GM18499 (cell line): ENCODE results near the gene KRAS.
"Not testable (repeated sequence)": the region's sequence is repeated elsewhere in the genome, so short reads cannot be mapped to it uniquely, and the experiment has no call there.

ENCODE experiments used
- ATAC-seq: cut with Tn5 transposase; IDR thresholded peaks from one replicate; pipeline ENCODE4 v1.9.1; 2021; ENCODE audit warnings: moderate number of reproducible peaks; ENCODE audit not compliant: insufficient read depth, unreplicated experiment

The KRAS gene

DNA sequence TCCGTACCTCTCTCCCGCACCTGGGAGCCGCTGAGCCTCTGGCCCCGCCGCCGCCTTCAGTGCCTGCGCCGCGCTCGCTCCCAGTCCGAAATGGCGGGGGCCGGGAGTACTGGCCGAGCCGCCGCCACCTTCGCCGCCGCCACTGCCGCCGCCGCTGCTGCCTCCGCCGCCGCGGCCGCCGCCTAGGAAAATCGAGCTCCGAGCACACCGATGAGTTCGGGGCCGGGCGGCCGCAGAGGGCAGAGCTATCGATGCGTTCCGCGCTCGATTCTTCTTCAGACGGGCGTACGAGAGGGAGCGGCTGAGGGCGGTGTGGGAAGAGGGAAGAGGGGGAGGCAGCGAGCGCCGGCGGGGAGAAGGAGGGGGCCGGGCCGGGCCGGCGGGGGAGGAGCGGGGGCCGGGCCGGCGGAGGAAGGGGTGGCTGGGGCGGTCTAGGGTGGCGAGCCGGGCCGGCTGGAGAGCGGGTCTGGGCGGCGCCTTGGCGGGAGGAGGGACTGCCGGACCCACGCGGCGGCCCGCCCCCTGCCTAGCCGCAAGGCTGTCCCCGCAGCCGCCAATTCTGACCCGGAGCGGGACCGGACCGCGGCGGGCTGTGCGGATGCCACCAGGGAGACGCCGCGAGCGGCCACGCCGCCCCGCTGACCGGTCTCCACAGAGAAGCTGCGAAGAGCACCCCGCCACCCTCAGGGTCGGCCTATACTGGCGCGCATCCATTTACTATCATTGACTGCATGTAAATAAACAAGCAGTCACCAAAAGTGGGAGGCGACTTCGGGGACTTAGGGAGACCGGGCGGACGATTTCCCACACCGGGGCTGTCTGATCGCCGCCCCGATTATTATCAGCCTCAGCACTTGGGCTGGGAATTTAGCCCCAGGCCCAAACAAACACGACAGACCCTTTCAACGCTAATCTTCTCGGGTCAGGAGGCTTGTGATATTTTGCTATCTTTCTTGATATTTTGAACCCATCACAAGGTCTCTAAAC, at the start of gene KRAS:
KRAS (minus strand) TSS at position 186 of the 987 bp plus-strand sequence.
- ATAC-seq: peak; percentile 47

DNA sequence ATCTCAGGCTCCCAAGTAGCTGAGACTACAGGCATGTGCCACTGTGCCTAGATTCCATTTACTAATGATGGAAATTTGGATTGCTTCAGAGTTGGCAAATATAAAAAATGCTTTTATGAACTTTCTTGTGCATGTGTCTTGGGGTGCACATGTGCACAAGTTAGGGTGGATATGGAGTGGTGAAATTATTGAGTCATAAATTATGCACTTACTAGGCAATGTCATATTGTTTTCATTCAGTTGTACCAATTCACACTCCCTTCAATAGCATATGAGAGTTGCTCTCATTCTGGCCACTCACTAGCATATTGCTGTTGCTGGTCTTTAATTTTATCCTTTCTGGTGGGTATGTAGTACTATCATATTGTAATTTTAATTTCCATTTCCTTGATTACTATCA, 45.7 kb upstream of the KRAS start:
- ATAC-seq: no peak

DNA sequence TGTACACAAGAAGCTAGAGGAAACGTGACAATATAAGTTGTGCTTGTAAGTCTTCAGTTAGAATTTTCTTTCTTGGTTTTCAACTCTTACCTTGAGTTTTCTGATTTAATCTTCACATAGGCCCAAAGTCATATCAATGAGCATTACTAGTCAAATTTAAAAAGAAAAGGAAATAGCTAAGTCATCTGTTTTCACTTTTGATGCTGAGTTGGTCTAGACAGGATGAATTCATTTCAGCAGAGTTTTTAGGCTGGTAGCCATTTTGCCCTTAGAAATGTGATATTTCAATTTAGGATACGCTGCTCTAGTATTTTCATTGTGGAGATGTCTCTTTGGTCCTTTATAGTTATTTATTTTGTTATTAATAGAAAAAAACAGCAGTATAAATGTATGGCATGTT, 44.6 kb upstream of the KRAS start:
- ATAC-seq: no peak

DNA sequence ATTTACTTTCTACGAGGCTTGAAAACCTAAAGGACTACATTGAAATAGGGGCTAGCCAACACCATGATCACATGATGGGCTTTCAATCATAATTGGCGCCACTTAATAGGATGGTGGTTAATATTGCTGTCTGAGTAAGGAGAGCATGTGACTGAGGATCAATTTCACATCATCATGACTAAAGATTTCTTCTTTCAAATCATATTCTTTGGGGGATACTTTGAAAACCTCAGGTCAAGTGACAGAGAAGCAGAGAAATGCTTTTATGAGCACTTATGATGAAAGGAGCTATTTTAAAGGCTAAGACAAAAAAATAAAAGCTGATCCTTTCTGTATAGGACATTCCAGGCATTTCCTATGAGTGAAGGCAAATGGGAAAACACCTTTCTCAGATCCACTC, 42.9 kb upstream of the KRAS start:
- no peak for ATAC-seq

DNA sequence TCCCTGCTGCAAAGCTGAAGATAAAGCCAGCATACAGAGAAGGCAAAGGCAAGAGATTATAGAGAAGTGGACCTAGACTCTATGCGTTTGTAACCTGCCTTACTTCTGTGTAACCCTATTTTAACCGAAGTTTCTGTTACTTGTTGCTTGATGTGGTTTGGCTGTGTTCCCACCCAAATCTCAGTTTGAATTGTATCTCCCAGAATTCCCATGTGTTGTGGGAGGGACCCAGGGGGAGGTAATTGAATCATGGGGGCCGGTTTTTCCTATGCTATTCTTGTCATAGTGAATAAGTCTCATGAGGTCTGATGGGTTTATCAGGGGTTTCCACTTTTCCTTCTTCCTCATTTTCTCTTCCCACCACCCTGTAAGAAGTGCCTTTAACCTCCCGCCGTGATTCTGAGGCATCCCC, 42.1 kb upstream of the KRAS start:
- not testable (repeated sequence) for ATAC-seq

DNA sequence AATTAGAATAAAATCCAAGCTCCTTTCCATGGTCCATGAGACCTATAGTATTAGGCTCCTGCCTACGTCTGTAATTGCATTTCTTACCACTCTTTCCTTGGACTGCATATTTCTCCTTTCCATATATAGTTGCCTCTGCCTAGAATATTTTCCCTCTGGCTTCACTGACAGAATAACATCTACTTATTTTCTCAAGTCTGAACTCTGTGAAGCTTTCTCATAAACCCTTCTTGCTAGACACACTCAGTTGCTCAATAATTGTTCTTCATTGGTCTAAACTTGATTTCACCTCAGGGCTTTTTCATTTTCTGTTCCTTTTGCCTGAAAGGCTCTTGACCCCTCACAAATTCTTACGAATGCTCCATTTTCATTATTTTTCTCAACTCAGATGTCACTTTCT, 36.9 kb upstream of the KRAS start:
- no peak for ATAC-seq

DNA sequence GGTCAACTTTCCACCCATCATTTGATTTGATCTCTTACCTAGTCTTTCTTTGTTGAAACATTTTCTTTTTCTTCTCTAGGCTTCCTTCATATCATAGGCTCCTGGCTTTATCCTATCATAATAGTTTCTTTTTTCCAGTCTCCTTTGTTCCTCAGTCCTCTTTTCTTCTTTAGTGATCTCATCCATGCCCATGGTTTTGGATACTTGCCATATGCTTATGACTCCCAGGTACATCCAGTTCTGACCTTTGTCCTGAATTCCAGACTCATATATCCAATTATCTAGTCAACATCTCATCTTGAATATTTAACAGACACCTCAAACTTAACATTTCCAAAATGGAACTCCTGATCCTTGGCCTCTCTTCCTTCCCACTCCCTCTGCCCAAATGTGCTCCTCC, 36.1 kb upstream of the KRAS start:
- no peak for ATAC-seq

DNA sequence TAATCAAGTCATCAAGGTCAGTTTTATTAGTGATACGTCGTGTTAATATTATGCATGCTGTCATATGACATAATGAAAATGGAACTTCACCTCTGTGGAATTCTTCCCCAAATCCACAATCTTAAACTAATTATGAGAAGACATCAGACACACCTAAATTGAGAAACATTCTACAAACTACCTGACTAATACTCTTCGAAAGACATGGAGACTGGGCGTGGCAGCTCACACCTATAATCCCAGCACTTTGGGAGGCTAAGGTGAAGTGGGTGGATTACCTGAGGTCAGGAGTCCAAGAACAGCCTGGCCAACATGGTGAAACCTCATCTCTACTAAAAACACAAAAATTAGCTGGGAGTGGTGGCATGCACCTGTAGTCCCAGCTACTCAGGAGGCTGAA, 33.3 kb upstream of the KRAS start:
- ATAC-seq: no peak

DNA sequence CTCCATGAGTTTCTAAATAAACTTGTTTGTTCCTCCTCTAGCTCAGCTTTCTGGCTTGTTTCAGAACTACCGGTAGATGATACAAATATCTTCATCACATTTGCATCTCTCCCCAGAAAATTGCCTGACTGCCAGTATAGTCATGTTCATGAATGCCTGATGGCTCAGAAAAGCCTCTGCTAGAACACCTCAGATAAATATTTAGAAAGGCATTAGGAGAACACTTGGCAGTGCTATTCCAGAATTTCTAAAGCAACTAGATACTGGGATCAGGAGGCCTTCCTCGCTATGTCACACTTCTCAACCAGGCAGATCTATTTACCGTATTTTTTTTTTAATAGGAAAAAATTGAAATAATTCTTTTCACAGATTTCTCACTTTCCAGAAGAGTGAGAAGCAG, 32.3 kb upstream of the KRAS start:
- no peak for ATAC-seq

DNA sequence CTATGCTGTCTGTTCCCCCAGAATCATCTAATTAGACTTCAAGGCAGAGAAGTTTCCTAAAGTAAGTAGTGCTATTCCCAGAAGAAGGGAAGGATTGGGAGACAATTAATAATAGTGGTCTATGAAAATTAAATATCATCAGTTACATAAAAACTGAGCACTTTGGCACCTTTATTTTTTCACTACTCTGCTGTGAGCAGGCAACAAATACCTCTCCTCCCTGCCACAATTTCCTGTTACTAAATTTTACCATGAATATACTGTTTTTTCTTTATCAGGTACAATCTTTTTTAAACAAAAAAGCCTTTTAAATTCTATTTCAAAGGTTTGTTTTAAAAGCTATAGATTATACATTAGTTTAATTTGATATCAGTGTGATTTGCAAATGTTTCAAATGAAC, 29.4 kb upstream of the KRAS start:
- no peak for ATAC-seq

DNA sequence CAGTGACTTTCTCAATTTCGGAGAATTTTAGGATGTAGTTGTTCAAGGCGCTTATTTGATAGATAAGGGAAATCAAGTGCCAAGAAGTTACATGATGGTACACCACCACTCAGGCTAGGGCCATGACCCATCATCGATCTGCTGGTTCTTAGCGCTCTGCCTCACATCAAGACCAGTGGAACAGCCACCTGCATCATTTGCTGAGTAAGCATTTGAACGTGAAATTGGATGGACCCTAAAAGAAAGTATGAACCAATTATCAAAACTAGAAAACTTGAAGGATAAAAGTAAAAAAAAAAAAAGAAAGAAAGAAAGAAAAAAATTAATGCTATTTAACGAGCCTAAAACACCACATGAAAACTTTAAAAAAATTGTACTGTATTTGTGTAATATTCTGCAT, 27.5 kb upstream of the KRAS start:
- ATAC-seq: no peak

DNA sequence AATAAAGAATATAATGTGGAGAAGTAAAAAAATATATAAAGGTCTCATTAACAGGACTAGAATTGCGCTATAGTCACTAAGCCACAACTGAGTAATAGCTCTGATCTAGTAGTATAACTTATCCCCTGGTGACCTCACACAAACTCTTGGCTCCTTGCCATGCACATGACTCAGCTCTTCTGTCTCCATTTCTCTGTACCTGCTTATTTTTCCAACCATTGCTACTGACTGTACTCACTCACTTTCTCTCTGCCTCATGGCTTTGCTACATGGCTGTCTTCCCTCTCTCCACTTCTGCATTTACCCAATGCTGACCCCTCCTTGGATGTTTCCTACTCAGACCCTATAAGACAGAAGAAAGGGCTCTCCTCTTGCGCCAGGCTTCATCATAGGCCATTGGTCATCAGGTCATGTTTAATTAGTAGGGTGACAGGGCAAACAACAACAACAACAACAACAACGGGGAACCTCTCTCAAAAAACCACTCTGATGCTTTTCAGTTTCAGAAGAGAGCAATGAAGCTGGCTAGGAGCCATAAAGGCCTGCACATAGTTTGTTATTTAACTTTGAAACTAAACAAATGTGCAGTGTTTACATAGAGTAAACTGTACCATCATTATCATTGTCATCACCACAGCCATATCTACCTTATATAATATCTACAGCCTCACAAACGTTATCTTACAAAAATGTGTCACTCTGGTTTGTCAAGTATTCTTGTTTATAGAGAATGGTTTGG, 25.6 kb upstream of the KRAS start:
- ATAC-seq: no peak

DNA sequence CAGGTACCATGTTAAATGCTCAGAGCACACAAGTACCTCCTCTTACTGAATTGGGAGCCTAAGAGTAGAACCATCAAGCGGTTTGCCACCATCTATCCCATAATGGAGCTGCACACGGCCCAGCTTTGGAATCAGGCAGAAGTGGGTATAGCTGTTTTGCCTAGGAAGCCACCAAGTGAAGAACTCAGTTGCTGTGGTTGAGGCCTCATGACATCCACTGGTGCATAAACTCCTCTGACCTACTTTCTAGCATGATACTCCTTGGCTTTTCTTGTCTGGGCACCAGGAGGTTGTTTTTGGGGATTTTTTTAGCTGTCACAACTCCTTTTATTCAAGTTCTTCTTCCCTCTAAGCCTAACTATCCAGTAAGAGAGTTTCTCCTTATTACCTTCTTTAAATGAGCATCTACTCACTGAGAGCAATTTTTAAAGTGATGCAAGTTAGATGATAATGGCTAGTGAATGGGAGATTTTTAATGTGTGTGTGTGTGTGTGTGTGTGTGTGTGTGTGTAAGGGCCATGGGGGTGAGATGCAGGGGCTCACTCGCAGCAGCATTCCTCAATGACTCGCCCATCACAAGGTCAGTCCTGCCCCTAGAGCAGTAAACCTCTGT, 20.9 kb upstream of the KRAS start:
- no peak for ATAC-seq

DNA sequence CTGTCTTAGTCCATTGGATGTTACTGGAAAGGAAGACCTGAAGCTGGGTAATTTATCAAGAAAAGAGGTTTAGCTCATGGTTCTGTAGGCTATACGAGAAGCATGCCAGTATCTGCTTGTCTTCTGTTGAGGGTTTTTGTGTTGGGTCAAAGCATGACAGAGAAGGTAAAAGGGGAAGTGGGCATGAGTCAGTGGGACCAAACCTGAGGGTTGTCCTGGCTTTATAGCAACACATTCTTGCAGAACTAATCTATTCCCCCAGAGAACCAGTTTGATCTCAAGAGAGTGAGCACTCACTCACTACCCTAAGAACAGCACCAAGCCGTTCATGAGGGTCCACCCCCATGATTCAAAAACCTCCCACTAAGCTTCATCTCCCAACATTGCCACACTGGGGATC, 19.0 kb upstream of the KRAS start:
- peak; percentile 72 for ATAC-seq

DNA sequence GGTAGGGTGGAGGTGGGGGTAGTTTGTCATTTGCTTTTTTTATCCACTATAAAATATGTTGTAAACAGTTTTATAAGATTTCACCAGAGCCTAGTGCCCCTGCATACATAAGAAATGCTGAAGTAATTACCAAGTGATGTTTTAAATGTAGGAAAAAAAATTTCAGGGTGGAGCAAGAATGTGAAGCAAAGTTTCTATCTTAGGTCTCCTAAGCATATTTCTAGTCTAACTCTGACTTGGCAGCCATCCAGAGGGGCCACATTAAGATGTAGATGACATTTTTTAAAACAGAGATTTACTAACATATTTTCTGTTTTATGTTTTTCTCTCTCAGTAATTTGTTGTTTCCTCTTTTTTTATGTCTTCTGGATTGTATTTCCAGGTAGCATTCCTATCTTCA, 15.8 kb upstream of the KRAS start:
- ATAC-seq: no peak

DNA sequence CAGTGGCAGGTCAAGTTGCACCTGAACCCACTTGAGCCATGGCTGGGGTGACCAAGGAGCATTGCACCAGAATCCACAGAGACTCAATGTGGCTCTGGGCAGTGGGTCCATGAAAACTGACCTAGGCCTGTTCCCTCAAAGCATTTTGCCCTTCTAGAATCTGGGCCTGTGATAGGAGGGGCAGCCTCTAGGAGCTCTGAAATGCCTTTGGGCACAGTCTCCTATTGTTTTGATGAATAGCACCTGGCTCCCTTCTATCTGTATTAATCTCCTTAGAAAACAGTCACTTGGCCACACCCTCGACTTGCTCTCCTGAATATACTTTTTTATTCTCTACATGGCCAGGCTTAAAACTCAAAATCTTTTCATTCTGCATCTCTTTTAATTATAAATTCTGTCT, 14.1 kb upstream of the KRAS start:
- no peak for ATAC-seq

DNA sequence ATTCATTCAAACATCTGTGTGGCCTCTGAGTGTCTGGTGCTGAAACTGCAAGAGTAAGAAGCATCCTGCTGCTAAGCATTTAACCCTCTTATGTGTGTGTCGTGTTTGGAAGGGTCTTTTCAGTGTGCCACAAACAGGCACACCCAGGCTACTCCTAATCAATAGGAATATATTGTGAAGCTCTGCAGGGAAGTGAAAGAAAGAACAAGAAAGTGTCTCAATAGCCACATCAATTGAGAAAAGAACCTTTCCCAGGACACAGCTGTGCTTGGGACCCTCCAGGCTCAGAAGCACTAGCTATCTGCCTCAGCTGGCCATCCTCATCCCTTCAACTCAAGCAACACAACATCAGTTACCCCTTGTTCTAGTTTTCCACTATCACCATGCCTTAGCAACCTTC, 13.4 kb upstream of the KRAS start:
- no peak for ATAC-seq

DNA sequence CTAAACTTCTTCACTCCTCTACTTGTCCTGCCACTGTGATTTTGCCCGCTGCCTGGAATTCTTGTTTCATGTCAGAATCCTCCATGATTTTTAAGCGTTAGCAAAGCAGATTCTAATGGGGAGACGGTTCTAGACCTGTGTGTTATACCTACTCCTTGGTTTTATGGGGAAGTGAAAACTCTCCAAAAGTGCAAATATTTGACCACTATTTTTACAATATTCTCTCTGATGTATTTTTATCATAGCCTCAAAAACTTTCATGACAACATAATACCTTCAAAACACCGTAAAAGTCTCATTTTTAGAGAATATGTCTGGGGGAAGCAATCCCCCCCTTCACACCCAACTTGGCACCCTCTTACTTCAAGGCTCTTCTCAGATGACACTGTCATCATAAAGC, 12.9 kb upstream of the KRAS start:
- ATAC-seq: no peak

DNA sequence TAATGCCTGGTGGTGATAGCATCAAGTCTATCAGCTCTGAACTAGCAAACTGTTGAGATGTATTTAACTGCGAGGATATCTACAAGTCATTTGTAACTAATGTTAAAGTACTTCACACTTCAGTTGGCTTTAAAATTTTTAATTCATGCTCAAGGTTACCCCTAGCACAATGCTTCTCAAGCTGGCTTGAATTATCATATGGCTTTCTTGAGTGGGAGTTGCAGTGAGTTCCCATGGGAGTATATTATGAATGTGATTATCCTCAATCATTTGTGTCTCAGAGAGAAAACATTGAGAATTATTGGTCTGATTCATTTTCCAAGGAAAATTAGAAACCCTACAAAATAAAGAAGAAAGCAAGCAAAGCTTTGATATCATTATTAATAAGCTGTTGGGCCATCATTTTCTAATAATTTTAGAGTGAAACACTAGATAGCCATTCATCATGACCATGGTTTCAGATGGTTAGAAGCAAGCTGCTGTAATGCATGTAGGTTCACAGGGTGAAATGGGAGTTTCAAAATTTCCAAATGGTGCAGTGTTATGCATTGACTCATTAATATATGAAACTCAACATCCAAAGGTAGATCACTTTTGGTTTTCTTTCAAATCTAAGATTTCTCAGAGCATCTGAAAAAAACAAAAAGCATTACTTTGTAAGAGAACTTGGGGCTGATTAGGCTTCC, 11.8 kb upstream of the KRAS start:
- no peak for ATAC-seq

DNA sequence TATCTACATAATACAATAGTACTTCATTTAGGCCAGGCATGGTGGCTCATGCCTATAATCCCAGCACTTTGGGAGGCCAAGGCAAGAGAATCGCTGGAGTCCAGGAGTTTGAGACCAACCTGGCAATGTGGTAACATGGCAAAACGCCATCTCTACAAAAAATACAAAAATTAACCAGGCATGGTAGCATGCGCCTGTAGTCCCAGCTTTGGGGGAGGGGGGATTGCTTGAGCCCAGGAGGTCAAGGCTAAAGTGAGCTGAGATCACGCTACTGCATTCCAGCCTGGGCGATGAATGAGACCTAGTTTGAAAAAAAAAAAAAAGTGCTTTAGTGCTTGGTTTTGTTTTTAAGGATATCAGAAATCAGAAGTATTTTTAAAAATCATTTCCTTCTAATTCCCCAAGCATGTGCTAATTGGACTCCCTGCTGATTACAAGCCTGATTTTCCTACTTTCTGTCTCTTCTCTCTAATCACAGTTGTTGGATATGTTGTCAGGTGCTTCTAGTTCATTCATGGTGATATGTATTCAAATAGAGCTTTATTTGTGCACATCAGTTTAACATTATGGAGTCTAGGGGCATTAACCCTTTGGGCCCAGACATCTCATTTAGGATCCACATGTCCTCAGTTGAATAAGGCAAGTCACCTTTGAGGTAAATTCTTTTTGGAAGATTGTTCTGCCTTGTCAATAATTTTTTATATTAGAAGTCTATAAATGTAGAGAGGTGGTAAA, 7.0 kb upstream of the KRAS start:
- ATAC-seq: no peak
